HepG2 (cell line): ENCODE results near the gene LLGL1. TPM values are rescaled to one million over a fixed set of nuclear protein-coding genes. Genes with fewer than 3 reads are reported as not detected.

Source experiments
- AGO2 ChIP-seq: fragments of 200-400 bp; formaldehyde crosslinking; optimal IDR thresholded peaks from 2 replicates; pipeline ENCODE3; 2017; ENCODE audit warnings: mild to moderate bottlenecking, low read depth, low read length, moderate library complexity
- EED ChIP-seq: sonication (generic); formaldehyde crosslinking; IDR thresholded peaks from 2 replicates; pipeline ENCODE4 v1.5.0; 2020; ENCODE audit warnings: mild to moderate bottlenecking, missing genetic modification reagents
- HIVEP1 ChIP-seq: sonication (generic); formaldehyde crosslinking; IDR thresholded peaks from 2 replicates; pipeline ENCODE4 v1.4.0; 2020; ENCODE audit warnings: mild to moderate bottlenecking, missing genetic modification reagents
- HOXA7 ChIP-seq: sonication (generic); formaldehyde crosslinking; IDR thresholded peaks from 2 replicates; pipeline ENCODE4 v1.8.1; 2022; ENCODE audit warnings: mild to moderate bottlenecking, missing genetic modification reagents, moderate library complexity
- IKZF5 ChIP-seq: IDR thresholded peaks from 2 replicates; pipeline ENCODE4 v1.6.1; 2018; ENCODE audit warnings: missing genetic modification reagents, mild to moderate bottlenecking, missing compliant biosample characterization
- IRF2 ChIP-seq: IDR thresholded peaks from 2 replicates; pipeline ENCODE4 v1.6.1; 2018; ENCODE audit warnings: missing genetic modification reagents, missing compliant biosample characterization
- MXD3 ChIP-seq: IDR thresholded peaks from 2 replicates; pipeline ENCODE4 v1.6.1; 2016; ENCODE audit warnings: mild to moderate bottlenecking, missing biosample characterization, missing genetic modification reagents
- NFATC3 ChIP-seq: sonication (generic); formaldehyde crosslinking; IDR thresholded peaks from 2 replicates; pipeline ENCODE4 v1.5.1; 2020; ENCODE audit warnings: mild to moderate bottlenecking, missing genetic modification reagents
- NKX3-1 ChIP-seq: sonication (generic); formaldehyde crosslinking; IDR thresholded peaks from 2 replicates; pipeline ENCODE4 v1.5.0; 2020; ENCODE audit warnings: missing genetic modification reagents
- NR2C2 ChIP-seq: sonication (generic); formaldehyde crosslinking; IDR thresholded peaks from 2 replicates; pipeline ENCODE4 v1.4.0; 2020; ENCODE audit warnings: missing genetic modification reagents, mild to moderate bottlenecking, moderate library complexity, borderline replicate concordance
- PBX3 ChIP-seq: sonication (generic); formaldehyde crosslinking; IDR thresholded peaks from 2 replicates; pipeline ENCODE4 v1.8.1; 2023; ENCODE audit warnings: missing genetic modification reagents, inconsistent platforms, borderline replicate concordance
- POLR2A ChIP-seq, 2 experiments: IDR thresholded peaks; 2 replicates each; pipeline ENCODE4 v1.6.1; 2011; ENCODE audit warnings: low read depth in 2 of 2, low read length in 2 of 2, mild to moderate bottlenecking in 1 of 2, moderate library complexity in 1 of 2; ENCODE audit not compliant: insufficient read depth in 1 of 2
- SMAD3 ChIP-seq: sonication (generic); formaldehyde crosslinking; IDR thresholded peaks from 2 replicates; pipeline ENCODE4 v1.4.0; 2020; ENCODE audit warnings: missing genetic modification reagents
- THAP11 ChIP-seq: IDR thresholded peaks from 2 replicates; pipeline ENCODE4 v1.6.1; 2016; ENCODE audit warnings: missing biosample characterization, missing genetic modification reagents
- ZFP37 ChIP-seq: sonication (generic); formaldehyde crosslinking; IDR thresholded peaks from 2 replicates; pipeline ENCODE4 v1.4.0; 2020; ENCODE audit warnings: missing genetic modification reagents, borderline replicate concordance
- ZGPAT ChIP-seq: IDR thresholded peaks from 2 replicates; pipeline ENCODE4 v1.6.1; 2016; ENCODE audit warnings: mild to moderate bottlenecking
- ZNF24 ChIP-seq: fragments of 450-650 bp; IDR thresholded peaks from 2 replicates; pipeline ENCODE4 v1.6.1; 2017; ENCODE audit warnings: antibody characterized with exemption, mild to moderate bottlenecking
- ZNF432 ChIP-seq: sonication (generic); formaldehyde crosslinking; IDR thresholded peaks from 2 replicates; pipeline ENCODE4 v1.5.0; 2020; ENCODE audit warnings: missing genetic modification reagents, mild to moderate bottlenecking, borderline replicate concordance
- ZNF44 ChIP-seq: sonication (generic); formaldehyde crosslinking; IDR thresholded peaks from 2 replicates; pipeline ENCODE4 v1.5.1; 2020; ENCODE audit warnings: mild to moderate bottlenecking, missing genetic modification reagents
- ZNF460 ChIP-seq: sonication (generic); formaldehyde crosslinking; IDR thresholded peaks from 2 replicates; pipeline ENCODE4 v1.5.1; 2020; ENCODE audit warnings: missing genetic modification reagents, mild to moderate bottlenecking, borderline replicate concordance
- ZNF552 ChIP-seq: sonication (generic); formaldehyde crosslinking; IDR thresholded peaks from 2 replicates; pipeline ENCODE4 v1.9.0; 2022; ENCODE audit warnings: missing genetic modification reagents, mild to moderate bottlenecking, borderline replicate concordance
- ZNF691 ChIP-seq: sonication (generic); formaldehyde crosslinking; IDR thresholded peaks from 2 replicates; pipeline ENCODE4 v1.4.0; 2020; ENCODE audit warnings: missing genetic modification reagents, low read depth, mild to moderate bottlenecking, borderline replicate concordance
- ZNF788 ChIP-seq: sonication (generic); formaldehyde crosslinking; IDR thresholded peaks from 2 replicates; pipeline ENCODE4 v1.5.0; 2020; ENCODE audit warnings: mild to moderate bottlenecking, missing genetic modification reagents, borderline replicate concordance
- ZNF879 ChIP-seq: sonication (generic); formaldehyde crosslinking; IDR thresholded peaks from 2 replicates; pipeline ENCODE4 v1.8.1; 2023; ENCODE audit warnings: missing genetic modification reagents
- ZSCAN12 ChIP-seq: sonication (generic); formaldehyde crosslinking; IDR thresholded peaks from 2 replicates; pipeline ENCODE4 v1.9.0; 2021; ENCODE audit warnings: mild to moderate bottlenecking, missing genetic modification reagents
- polyA plus RNA-seq, 8 experiments: library from polyadenylated mRNA; depleted of rRNA in 3 of 8; stranded (reverse) in 7 of 8; unstranded in 1 of 8; fragments of >200 nt; fragmentation: Illumina TruSeq in 4 of 8; extraction: Trizol in 4 of 8; gene quantifications; 2 replicates each; pipeline versions ENCODE4 v1.2.1 to v1.2.3, GENCODE V29; 2011 to 2016; ENCODE audit warnings: low read depth in 4 of 8, missing spikeins in 1 of 8, mixed read lengths in 1 of 8; ENCODE audit not compliant: insufficient read depth in 1 of 8
- total RNA-seq, 5 experiments: library from RNA; depleted of rRNA; stranded (reverse); fragments of >200 nt; fragmentation: Illumina TruSeq; extraction: Trizol; gene quantifications; 2 replicates each; pipeline ENCODE4 v1.2.3, GENCODE V29; 2016; ENCODE audit warnings: low read depth in 1 of 5

The LLGL1 gene
- total and polyA plus RNA-seq, 2 of the 13 experiments (the other 11 are each of a cell fraction or from before 2014, with no cell fraction given): 15.0 to 15.3 TPM

- peak; percentile 8; the same call in 1 of the 2 replicates for TF ChIP-seq PBX3
- TF ChIP-seq ZGPAT (CRISPR knock-in tag): no peak
- no peak for TF ChIP-seq ZSCAN12 (CRISPR knock-in tag)
- no peak for TF ChIP-seq THAP11
- TF ChIP-seq HIVEP1: 0 out of 2 replicates have a peak, but pooled peaks have one; percentile 0
- TF ChIP-seq ZNF432 (CRISPR knock-in tag): no peak
- no peak for TF ChIP-seq NKX3-1 (CRISPR knock-in tag)
- TF ChIP-seq HOXA7: no peak
- 0 out of 2 replicates have a peak, but pooled peaks have one; percentile 49 for TF ChIP-seq ZNF788 (CRISPR knock-in tag)
- no peak for TF ChIP-seq ZFP37 (CRISPR knock-in tag)
- peak; percentile 57 for TF ChIP-seq ZNF460
- no peak for TF ChIP-seq MXD3 (CRISPR knock-in tag)
- no peak; the same call in 1 of the 2 replicates for TF ChIP-seq IKZF5 (CRISPR knock-in tag)
- TF ChIP-seq SMAD3: 0 out of 2 replicates have a peak, but pooled peaks have one; percentile 12
- 0 out of 2 replicates have a peak, but pooled peaks have one; percentile 3 for TF ChIP-seq ZNF879
- TF ChIP-seq POLR2A (IDR thresholded peaks at IDR 0.05; ENCODE audit: insufficient read depth in 1 of 2, low read depth in 2 of 2, low read length in 2 of 2): 0 out of 4 replicates have a peak, but pooled peaks of 1 of the 2 experiments have one; percentile 25
- TF ChIP-seq ZNF44: peak; percentile 1; the same call in 1 of the 2 replicates
- TF ChIP-seq NR2C2 (CRISPR knock-in tag): no peak
- no peak for TF ChIP-seq ZNF691
- 0 out of 2 replicates have a peak, but pooled peaks have one; percentile 62 for TF ChIP-seq ZNF552
- TF ChIP-seq NFATC3: no peak
- peak; percentile 7 for TF ChIP-seq AGO2
- 0 out of 2 replicates have a peak, but pooled peaks have one; percentile 22 for TF ChIP-seq EED (CRISPR knock-in tag)
- TF ChIP-seq IRF2 (CRISPR knock-in tag): no peak; the same call in 1 of the 2 replicates
- no peak for TF ChIP-seq ZNF24
These were observed 43.1 kb upstream of the LLGL1 start (continued) for GRCh38 chr17:18182110-18182977.
